Stimulated activated CD8-positive, alpha-beta memory T cell treated with anti-CD3 and anti-CD28 coated beads, Interleukin-12 subunit alpha, Interleukin-12 subunit beta, amount 100 ng/mL, for 4 hours (primary cell): ENCODE data around the gene EPYC.
"Not testable (repeated sequence)": the region's sequence is repeated elsewhere in the genome, so short reads cannot be mapped to it uniquely, and the experiment has no call there.

Source experiments
- DNase-seq: peaks from one replicate; pipeline ENCODE4 v3.0.0-alpha.2; 2020; ENCODE audit warnings: low read depth

The EPYC gene

DNA sequence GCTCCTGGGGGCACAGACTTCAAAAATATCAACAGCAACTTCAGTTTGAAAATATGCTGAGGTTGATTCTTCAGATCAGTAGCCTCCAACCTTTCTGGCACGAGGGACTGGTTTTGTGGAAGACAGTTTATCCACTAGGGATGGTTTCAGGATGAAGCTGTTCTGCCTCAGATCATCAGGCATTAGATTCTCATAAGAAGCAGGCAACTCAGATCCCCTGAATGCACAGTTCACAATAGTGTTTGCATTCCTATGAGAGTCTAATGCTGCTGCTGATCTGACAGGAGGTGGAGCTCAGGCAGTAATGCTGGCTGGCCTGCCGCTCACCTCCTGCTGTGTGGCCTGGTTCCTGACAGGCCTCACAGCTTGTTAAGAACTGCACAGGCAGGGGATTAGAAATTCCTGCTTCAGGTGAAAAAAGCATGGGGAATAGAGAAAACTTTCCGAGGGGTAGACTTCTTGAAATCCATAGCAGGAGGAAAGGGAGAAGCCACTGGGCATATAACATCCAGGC, 12.8 kb downstream of the EPYC start:
- no peak for DNase-seq

DNA sequence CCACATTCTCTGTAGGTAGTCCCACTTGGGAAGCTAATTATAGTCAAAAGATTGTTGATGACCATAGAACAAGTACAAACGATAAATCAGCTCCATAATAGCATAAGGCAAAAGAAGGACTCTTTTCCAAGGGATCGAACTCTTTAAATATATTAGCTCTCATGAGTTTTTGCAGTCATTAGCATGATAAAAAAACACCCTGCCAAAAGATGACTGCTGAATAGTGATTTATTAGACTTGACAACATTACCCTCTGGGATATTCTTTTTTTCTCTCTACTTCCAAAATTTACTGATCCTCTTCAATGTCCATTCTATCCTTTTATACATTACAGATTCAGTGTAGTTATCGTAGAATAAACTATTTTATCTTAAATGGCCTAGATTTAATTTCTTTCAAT, 14.2 kb downstream of the EPYC start:
- DNase-seq: no peak

DNA sequence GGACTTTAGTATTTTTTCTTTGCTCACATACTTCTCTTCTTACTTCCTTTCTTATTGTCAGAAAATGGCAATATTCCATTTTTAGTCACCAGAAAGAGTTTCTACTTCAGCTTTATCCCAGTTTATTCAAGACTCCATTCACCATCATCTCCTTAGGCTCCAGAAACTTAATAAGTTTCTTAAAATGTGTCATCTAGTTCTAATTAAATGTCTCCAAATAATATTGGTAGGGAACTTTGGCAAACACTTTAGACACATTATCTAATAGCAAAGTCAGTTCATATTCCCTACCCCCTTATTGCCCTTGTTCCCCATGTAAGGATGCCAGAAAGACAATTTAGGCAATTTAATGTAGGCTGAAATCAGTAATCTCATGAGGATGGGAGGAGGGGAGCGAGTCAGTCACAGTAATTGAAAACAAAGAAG, 15.1 kb downstream of the EPYC start:
- no peak for DNase-seq

DNA sequence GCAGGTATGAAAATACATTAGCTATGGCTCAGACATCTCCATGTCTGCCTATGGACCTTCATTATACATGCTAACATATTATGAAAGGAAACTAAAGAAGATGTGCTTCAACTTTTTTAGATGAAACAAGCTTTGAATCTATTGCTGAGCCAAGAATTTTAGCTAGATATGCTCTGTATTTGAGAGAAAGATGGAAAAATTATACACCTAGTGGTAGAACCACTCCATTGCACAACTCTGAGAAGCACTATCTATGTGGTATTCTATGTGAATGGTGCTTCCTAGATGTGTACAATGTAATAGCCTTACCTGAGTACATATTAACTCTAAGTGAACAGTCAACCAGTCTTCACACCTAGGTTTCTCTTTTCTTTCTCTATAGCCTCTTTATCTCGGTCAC, 17.3 kb downstream of the EPYC start:
- no peak for DNase-seq

DNA sequence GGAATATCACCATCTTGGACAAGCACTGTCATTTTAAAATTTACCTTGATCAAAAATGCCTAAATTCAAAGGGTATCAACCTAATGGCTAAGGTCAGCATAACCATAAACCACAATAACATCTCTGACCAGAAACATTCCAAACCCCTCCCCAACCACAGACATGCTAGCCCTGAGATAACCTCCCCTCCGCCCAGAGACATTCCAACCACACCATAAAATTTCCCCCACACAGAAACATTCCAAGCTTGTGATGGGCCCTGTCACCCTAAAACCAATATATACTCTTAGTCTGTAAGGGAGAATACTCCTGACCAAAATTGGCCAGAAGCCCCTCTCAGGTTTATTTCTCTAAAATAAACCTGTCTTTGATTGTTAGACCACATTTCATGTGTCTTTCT, 17.7 kb downstream of the EPYC start:
- no peak for DNase-seq

DNA sequence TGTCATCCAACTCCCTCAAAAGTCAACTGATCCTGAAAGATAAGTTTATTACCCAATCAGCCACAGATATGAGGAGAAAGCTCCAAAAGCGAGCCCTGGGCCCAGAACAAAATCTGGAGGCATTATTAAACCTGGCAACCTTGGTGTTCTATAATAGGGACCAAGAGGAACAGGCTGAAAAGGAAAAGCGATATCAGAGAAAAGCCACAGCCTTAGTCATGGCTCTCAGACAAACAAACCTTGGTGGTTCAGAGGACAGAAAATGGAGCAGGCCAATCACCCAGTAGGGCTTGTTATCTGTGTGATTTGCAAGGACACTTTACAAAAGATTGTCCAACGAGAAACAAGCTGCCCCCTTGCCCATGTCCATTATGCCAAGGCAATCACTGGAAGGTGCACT, 19.4 kb downstream of the EPYC start:
- not testable (repeated sequence) for DNase-seq

DNA sequence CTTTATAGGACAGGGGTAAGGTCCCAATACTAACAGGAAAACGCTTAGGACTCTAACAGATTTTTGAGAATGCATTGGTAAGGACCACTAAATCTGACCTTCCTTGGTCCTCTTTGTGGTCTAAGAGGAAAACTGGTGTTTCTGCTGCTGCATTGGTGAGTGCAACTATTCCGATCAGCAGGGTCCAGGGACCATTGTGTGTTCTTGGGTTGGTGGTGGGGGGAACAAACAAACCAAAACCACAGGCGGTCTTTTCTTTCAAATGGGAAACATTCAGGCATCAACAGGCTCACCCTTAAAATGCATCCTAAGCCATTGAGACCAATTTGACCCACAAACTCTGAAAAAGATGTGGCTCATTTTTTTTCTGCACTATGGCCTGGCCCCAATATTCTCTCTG, 20.7 kb downstream of the EPYC start:
- no peak for DNase-seq

DNA sequence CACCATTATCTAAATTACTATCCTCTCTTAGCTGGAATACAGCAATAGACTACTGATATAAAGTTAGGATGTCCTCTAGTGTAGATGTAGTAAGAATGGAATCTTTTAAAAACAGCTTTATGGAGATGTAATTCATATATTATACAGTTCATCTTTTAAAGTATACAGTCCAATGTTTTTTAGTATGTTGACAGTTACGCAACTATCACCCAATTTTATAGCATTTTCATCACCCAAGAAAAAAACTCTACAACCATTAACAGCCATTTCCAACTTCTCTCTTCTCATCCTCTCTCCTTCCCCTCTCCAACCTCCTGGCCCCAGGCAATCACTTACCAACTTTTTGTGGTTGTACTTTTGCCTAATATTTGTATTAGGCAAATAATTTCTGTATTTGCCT, 22.6 kb downstream of the EPYC start:
- DNase-seq: no peak

DNA sequence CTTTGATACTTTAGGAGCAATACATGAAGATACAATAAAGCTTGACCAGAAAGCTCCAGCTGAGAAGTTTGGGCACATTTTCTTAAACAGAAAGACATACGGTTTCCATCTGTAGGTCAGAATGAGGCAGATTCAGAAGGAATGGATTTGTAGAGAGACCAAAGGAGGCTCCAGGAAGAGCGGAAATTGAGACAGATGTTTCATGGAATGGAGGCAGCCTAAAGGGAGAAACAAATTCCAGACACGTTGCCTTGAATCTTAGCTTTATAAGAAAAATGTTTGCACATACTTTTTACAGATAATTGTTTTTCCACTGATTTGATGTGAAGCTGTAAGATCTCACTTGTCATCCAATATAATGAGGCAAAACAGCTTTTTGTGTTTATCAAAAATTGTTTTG, 24.8 kb downstream of the EPYC start:
- DNase-seq: no peak

DNA sequence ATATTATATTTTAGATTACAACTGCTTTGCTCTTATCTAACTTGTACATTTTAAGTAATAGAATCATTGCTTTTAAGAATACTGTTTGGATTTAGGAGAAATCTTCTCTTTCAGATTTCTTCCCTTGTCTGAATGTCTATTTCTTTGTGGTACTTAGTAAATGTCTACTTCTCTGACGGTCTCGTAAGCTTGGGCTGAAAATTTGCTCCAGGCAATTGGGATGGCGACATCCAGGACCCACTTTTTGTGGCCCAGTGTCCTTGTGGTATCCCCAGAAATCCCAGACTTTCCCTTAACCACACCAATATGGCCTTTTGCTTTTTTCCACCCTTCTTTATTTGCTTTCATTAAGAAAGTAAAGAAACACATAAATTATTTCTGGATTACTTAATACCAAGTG, 25.8 kb downstream of the EPYC start:
- no peak for DNase-seq

DNA sequence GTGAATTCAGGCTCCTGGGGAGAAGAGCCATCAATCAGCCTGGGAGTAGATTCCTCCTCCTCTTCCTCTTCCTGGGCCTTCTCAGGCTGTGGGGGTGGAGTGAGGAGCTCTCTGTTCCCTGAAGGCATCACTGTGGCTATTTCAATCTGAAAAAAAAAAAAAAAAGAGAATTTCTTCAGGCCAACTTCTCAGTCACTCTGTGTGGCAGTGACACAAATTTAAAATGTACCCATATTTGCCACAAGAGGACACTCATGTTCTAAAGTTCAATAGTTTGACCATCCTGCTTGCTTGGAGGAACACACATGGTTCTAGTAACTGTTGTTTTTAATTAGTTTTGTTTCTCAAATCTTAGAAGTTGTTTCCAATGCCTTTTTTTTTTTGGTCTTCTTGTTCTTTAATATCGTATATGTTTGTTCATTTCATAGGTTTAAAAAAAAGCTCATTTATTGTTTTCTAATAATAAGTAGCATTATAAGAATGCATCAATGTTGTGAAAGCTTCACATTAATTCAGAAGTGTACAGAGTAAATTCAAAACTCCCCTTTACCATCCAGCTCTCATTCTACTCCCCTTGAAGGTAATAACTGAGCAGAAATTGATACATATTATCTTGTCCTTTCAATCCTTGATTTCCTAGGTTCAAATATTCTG, 26.5 kb downstream of the EPYC start:
- no peak for DNase-seq

DNA sequence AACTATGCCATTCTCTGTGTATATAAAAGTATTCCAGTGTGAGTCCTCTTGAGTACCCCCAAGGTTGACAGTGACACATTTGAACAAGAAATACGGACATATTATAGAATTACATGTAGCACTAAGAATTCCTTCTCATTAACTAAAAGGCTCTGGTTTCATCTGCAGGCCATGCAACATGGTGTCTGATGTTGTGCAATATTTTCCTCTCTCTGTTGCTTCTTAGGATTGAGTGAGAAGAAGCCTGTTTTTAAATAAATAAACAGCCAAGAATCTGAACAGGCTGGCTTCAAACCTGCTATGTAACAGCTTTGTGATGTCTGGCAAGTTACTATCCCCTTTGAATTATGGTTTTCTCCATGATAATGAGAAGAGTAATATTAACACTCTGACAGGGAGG, 27.5 kb downstream of the EPYC start:
- no peak for DNase-seq

DNA sequence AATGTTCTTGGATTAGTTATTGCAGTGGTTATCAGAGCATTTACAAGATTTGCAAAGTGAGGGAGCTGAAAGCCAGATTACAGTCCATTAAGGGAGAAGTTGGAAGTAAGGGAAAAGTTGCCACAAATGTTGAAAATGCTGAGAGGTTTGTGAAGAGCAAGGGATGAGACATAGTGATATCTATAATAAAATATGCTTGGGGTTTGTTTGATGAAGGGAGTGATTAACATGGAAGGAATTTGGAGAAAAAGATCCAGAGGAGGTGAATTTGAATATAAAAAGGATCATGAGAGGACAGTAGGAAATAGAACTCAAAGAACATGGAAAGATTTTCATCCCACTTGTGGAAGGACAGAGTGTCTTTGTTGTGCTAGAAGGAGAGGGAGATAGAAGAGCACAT, 30.5 kb downstream of the EPYC start:
- no peak for DNase-seq

DNA sequence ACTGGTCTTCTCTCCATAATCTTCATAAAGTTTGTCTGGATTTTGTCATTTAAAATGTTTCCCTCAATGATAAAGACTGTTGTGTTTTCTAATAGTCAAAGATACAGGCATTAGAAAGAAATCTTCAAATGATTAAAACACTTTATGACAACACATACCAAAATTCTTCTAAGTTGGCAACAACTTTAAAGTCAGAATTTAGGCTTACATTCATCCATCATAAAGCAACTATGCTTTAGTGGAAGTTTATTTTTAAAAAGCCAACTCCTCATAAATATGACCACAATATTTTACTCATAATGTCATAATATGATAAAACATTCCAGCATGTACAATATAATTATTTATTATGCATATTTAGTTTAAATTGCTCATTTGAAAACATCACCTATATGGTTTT, 32.5 kb downstream of the EPYC start:
- no peak for DNase-seq

DNA sequence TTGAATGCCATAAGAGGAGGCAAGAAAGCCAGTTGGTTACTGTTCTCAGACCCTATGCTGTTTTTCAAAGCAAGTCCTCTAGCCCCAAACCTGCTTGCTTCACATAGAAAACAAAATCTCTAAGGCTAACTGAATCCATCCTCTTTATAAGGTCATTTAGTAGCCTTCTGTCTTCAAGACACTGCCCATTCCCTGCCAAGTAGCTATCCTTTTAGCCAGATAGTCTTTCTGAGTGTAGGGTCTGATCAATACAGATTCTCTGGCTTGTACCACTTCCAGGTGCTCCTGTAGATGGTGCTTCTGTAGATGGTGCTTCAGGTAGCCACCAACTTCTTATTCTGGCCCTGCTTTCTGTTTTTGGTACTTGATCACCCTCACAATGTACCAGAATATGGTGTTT, 33.9 kb downstream of the EPYC start:
- no peak for DNase-seq

DNA sequence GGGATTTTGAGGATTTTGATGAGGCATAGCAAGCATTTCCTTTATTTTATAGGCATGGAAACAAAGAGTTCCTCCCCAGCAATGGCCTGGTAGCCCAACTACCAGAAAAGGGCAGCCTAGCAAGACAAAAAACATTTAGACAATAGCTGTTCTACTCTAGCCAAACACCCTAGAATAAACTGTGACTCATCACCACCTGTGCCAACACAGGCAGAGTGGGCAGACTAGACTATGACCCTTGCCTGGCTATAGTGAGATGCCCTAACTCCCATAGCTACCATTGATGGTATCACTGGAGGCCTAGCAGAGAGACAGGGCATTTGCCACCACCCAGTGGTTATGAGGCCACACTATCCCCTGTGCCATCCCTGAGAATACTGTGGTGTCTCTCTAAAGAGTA, 34.3 kb downstream of the EPYC start:
- no peak for DNase-seq

DNA sequence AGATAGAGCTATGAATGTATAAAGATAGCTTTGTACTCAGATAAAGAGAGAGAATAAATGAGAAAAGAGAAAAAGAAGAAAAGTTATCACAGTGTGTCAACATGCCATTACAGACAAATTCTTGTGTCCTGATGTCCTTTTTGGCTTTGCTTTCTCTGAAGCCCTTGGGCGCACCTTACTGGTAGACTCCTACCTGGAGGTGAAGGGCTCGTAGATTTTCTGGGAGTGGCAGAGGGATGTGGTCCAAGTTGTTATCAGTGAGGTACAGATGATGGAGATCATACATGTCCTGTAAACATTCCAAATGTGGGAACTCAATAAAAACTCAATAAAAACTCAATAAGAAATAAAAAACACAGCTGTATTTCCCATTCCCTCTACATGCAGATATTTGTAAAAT, 34.9 kb downstream of the EPYC start:
- no peak for DNase-seq

DNA sequence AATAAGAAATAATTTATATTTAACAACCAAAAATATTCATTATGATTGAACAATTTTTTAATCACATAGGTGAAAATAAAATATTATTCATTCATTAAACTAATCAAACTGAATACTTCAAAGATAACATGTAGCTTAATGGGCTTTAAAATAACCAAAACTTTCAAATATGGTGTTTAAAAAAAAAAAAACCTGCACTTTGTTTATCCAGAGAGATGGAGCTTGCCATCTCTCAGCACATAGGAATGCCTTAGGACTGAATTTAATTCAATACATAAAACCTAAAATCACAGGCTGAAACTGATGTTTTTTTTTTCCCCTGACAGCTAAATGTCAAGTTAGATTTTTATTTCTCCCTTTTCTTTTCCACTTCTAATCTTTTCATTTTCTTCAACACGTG, 35.4 kb downstream of the EPYC start:
- no peak for DNase-seq

DNA sequence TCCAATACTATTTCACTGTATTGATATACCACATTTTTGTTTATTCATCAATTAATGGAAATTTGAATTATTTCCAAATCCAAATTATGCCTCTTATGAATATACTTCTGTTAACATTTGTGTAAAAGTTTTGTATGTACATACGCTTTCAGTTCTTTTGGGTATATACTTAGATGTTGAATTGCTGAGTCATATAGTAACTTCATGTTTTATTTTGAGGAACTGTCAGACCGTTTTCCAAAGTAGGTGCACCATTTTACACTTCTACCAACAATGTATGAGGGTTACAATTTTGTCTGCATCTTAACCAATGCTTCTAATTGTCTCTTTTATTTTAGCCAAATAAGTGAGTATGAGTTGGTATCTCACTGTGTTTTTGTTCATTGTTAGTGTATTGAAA, 39.6 kb downstream of the EPYC start:
- DNase-seq: no peak

DNA sequence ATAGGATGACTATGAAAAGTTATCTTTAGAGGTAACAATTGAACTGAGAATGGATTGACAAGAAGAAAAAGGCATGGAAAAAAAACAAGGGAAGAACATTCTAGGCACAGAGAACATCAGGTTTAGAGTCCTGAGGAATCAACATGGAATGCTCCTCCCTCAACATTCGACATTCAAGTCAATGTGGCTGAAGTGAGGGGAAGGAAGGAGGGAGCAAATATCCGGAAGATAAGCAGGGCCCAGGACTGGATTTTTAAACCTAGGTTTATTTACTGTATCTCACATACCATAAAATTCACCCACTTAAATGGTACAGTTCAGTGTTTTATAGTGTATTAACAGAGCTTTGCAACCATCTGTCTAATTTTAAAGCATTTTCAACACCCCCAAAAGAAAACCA, 40.2 kb downstream of the EPYC start:
- DNase-seq: no peak

DNA sequence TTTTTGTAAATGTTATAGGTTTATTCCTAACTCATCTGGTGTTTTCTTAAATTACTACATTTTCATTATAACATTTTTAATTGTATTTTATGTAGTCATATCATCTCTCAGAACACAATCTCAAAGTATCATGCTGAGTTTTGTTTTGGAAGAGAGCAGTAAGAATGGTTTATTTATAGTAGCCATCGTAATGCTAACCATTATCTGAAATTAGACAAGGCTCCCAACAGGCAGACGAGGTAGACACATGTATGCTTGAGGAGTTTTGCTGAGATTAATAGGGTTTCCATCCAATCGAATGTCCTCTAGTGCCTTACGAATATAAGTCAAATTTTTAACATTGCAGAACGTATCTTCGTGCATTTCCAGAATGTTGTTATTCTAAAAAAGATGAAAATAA, 40.8 kb downstream of the EPYC start:
- no peak for DNase-seq

DNA sequence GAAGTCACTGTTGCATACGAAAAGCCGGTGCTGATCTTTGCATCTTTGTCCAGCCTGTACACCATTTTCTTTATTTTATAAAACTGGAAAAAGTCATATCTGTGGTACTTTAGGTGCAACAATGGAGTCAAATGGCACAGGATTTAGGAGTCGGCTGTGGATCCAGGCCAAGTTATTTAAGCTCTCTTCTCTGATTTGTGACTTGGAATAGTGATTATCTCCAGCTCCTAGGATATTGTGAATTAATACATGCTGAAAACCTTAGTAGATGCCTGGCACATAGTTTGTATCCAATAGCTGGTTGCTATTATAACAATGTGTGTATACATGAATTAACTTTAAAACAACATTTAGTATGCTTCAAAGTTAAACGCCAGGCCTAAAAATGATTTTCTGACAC, 43.6 kb downstream of the EPYC start:
- no peak for DNase-seq

DNA sequence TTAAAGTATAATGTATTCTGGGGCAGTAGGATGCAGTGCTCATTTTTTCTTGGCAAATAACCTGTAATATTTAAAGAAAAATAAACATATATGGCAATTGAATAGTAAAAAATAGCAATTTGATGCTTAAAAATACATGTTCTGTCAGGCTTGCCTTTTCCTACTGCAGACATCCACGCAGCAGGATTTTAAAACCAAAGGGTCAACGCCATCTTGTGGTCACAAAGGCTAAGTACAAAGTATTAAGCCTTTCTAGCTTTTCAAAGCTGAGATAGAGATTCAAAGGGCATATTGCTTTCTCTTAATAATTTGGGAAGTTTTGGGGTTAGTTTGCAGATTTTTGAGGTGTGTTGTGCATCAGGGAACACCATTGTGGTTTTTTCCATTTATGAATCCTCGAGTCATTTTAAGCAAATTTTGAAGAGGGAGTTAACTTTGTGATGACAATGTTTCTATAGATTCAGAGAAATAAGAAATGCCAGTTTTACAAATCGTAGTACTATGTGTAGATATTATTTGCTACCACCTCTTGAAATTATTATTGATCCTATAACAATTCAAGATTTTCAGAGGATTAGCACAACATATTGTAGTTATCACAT, 45.1 kb downstream of the EPYC start:
- DNase-seq: no peak

DNA sequence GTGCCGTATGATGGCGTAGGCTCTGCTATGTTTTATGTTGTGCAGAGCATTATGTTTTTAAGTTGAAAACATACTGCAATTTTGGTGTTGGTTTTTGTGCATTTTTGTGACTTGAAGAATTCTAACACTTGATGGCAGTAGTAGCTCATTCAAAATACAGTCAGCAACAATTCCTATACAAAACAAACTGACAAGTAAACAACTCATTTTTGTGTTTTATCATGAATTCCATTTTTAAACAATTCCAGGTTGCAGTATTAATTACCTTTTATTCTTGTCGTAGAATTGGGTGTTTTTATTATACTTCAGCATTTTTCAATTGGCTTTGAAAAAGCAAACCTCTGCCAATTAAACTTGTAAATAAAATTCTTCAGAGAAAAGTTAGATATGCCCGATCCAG, 45.7 kb downstream of the EPYC start:
- DNase-seq: no peak
